HCEC 1CT (cell line): ENCODE data around the gene YTHDC2.

Experiments used
- DNase-seq: peaks from one replicate; pipeline ENCODE4 v3.0.0-alpha.2; 2017

Gene YTHDC2

DNA sequence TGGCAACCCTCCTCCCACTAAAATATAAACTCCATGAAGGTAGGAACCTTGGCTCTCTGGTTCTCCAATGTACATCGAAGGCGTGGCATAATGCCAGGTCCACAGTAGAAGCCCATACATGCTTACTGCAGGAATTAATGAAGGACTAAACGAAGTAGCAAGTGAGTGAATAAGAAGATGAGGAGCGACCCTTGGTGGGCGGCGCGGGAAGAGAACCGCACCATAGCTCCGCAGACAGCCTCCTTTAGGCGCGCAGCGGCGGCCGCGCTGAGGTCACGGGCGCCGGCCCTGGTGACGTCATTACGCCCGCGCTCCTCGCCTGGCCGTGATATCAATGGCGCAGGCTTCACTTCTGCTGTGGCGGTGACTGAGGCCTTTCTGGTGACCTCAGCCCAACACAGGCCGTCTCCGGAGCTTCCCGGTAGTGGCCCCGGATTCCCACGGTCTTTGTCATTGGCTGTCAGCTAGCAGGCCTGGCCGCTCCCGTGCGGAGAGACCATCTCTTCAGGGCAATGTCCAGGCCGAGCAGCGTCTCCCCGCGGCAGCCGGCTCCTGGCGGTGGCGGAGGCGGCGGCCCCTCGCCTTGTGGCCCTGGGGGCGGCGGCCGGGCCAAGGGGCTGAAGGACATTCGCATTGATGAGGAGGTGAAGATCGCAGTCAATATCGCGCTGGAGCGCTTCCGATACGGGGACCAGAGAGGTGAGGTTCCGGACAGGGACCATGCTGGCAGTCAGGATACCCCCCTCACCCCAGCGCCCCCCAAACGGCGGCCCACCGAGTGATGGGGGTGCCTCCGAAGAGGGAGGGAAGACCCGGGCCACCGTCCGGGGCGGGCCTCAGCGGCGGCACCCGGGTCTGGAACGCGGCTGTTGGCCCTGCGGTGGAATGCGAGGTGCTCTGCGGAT, at the start of gene YTHDC2:
YTHDC2 (plus strand) TSS at position 311 of the 905 bp plus-strand sequence; CDS start at position 513, 202 bp downstream.
- peak; percentile 83 for DNase-seq

DNA sequence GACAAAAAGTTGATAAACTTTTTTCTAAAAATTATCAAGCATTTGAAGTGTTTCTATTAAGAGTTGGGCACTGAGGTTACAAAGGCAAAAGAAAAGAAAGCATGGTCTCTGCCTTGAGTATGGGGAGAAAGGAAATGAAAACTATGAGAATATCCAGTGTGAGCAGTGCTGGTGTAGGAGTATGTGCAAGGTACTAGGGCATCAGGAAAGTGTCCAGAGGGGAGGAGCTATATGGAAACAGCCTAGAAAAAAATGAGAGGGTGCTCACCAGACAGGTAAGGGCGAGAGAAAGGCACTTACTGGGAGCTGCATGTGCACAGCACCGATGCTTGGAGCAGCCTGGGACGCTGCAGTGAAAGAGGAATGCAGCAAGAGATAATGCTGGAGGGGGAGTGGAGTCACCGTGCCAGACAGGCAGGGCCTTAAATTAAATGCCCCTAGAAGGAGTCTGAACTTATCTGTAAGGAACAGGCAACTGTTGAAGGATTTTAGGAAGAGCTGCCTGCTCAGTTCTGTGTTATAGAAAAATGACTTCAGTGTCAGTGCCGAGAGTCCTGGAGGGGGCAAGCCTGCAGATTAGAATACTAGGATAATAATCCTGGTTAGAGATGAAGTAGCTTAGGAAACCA, 39.3 kb upstream of the YTHDC2 start:
- no peak for DNase-seq

DNA sequence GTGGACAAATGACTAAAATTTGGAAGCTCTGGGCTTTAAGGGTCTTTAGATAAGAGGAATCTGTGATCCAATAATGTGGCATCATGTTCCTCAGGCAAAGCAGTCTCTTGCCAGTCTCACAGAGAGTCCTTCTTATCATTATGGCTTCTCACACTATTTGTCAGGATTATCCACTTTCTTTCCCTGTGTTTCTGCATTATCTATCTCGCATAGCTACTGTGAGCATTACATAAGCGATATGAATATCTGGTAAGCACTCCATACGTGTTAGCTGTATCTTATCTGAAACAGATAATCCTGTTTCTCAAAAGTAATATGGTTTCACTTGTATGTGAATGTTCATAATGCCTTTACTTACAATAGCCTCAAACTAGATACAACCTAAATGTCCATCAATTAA, 34.8 kb upstream of the YTHDC2 start:
- no peak for DNase-seq

DNA sequence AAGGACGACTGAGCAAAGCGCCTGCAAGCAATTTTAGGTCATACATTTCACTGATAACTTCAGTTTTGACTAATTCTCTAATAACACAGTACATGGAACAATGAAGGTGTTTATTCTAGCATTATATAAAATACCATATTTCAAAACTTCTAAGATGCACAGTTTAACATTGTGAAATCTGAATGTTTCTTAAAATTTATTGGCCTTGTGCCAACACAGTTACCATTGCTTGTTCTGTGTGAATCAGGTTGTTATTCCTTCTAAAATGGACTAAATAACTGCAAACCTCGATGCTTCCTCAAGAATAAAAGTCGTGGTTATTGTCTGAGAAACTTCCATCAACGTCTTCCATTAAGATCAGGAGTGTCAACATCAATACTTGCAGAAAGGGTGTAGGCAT, 33.3 kb upstream of the YTHDC2 start:
- no peak for DNase-seq

DNA sequence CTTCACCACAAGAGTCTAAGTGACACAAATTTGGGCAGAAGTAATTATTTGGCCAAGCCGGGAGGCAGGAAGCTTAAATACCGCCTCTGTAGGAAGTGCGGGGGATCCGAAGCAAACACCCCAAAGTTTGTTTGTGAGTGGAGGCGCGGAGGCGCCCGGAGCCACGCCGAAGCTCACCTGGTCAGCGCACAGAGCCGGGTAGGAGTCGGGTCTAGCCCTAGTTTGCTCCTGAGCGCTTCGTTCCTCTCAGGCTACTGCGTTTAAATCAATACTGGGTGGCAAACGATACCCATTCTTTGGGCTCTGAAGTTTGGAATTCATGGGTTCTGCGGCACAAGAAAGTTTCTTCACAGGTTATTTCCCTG, 26.1 kb upstream of the YTHDC2 start:
- DNase-seq: no peak

DNA sequence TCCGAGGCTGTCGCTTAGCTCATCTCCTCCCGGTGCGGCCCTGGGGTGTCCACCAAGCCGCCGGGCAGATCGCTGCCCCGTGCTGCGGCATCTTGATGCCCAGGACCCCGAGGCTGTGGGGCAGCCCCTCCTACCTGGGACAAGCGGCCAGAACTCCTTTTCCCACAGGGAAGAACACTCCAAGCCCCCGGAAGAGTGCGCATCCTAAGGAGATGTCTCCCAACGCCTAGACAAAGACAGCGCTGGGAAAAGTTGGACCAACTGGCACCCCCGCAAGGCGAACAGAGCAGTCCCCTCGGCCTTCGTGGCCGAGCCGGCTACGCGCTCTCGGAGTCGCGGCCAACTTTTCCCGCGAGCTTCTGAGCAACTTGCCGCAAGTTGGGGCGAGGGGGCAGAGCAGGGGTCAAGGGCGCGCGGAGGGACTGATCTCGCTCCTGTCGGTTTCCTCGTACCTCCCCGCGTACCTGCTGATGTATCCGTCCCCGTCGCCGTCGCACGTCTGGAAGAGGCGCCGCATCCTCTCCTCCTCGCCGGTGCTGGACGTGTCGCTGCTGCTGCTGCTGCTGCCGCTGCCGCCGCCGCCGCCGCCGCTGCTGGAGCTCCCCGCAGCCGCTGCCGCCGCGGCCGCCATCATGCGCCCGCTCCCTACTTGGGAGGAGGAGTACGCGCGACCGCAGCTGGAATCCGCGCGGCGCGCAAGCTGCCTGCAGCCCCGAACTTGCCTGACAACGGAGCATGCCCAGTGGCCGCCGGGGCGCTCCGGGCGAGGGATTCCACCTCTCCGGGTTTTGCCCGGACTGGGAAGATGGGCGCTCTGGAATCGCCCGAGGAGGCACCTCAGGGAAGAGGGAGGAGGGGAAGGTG, 25.5 kb upstream of the YTHDC2 start, which contains the start of gene MCC:
MCC (minus strand) TSS at position 673 of the 864 bp plus-strand sequence.
- peak; percentile 89 for DNase-seq

DNA sequence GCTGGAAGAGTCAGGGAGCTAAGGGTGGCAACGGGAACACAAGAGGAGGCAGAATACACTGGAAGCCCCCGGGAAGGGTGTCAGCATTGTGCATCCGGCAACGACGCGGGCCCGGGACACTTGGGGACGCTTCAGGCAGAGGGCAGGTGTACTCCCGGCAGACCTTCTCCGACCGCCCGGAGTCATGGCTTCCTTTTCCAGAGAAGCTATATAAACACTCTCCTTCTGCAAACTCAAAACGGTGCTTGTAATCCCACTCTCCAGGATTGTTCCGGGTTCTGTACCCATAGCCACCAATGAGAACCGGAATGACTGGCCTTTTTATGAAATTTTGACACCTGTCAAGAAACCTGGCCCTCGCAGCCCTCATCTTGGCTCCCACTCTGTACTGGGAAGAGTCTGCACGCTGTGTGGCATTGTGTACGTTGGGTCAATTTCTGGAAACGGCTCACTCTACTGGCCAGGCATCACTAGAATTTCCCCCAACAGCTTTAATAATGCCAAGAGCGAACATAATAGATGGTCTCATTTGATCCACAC, 24.8 kb upstream of the YTHDC2 start:
- DNase-seq: peak; percentile 20

DNA sequence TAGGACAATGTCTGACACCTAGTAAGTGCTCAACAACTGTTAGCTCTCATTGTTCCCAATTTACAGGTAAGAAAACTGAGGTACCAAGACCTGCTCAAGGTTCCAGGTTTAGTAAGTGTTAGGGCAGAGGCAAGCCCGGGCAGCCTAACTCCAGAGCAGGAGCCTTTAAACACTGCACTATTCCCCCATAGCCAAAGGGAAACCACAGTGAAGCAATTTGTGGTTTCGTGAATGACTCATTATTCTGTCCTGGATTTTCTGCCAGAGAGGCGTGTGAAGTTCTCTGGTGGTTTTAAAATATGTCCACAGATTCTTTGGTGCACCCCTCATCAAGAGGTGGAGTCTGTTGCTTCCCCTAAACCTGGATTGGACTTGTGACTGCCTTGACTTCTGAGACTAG, 24.2 kb upstream of the YTHDC2 start:
- DNase-seq: peak; percentile 98

DNA sequence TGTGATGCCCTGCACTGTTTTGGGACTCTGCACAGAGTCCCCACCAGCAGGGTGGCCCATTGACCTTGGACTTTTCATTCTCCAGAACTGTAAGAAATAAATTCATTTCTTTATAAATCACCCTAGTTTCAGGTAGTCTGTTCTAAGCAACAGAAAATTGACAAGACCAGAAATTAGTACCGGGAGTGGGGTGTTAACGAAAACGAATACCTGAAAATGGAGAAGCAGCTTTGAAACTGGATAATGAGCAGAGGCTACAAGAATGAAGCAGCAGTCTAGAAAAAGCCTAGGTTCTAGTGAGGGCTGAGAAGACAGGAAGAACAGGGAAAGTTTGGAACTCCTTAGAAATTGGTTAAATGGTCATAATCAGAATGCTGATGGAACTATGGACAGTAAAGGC, 23.2 kb upstream of the YTHDC2 start:
- DNase-seq: no peak

DNA sequence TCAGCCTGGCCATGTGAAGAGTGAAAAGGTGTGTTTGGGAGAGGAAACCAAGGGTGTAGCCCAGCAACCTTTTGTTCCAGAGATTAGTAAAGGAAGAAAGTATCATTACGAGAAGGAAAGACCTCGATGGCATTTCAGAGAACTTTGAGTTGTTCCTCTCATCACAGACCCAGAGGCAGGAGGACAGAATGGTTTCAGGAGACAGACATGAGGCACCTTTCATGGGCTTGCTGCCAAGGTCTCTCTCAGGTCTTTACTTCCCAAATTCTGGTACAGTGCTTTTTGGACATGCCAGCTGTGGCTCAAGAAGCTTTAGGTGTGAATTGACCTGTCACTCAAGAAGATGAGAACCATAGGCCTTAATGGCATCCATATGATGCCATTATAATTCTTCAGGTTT, 22.5 kb upstream of the YTHDC2 start:
- no peak for DNase-seq

DNA sequence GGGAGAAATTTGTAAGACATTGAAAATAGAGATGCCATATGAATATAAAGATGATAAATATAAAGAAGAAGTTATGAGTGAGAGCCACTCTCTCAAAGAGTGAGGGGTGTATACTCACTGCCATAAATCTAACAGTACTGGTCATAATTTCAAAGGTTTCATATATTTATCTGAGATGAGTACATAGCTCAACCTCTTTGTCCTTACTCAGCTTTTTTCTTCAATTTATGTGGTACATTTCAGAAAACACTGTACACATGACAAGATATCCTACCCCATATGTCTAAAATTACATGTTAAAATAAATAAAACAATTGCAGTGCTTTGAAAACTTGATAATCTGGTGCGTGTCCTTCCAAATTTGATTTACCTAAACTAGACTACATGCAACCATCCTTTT, 20.0 kb upstream of the YTHDC2 start:
- no peak for DNase-seq

DNA sequence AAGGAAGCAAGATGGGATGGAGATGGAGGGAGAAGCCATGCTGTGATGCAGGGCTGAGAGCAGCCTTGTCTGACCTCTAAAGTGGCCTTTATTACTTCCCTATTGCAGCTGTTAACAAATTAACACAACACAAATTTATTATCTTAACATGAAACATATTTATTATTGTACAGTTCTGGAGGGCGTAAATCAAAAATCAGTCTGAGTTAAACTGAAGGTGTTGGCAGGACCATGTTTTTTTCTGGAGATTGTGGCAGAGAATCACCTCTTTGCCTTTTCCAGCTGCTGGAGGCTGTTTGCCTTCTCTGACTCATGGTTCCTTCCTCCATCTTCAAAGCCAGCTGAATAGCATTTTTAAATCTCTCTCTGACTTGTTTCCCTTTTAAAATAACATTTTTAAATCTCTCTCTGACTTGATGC, 18.1 kb upstream of the YTHDC2 start:
- DNase-seq: no peak

DNA sequence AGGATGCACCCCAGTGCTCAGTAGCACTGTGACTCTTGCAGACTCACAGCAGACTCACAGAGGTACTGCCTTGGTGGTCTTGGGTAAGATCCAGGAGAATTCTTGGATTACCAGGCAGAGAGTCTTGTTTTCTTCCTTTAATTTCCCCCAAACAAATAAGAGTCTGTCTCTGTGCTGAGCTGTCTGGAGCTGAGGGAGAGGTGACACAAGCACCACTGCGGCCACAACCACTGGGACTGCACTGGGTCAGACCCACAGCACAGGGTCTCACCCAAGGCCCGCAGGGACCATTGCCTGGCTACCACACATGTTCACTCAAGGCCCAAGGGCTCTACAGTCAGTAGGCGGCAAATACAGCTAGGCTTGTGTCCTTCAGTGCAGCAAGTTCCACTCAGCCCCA, 11.4 kb upstream of the YTHDC2 start:
- DNase-seq: no peak

DNA sequence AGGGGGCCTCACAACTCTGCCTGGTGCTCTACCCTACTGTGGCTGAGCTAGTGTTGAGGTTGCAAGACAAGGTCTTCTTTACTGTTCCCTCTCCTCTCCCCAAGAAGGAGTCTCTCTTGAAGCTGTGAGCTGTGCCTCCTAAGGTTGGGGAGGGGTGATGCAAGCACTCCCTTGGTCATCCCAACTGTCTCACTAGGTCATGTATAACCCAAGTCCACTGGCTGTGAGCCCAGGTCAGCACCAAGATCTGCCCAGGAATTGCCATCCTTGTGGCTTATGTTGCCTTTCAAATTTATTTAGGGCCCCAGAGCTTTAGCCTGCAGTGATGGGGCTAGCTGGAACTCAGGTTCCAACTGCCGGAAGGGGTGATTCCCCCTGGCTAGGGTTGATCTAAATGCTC, 10.3 kb upstream of the YTHDC2 start:
- DNase-seq: no peak

DNA sequence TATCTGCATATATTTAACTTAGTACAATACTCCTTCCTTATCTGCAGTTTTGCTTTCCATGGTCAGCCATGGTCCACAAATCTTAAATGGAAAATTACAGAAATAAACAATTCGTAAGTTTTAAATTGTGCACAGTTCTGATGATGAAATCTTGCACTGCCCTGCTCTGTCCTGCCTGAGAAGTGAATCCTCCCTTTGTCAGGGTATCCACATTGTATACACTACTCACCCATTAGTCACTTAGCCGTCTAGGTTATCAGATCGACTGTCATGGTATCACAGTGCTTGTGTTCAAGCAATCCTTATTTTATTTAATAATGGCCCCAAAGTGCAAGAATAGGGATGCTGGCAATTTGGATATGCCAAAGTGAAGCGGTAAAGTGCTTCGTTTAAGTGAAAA, 8.3 kb upstream of the YTHDC2 start:
- peak; percentile 50 for DNase-seq

DNA sequence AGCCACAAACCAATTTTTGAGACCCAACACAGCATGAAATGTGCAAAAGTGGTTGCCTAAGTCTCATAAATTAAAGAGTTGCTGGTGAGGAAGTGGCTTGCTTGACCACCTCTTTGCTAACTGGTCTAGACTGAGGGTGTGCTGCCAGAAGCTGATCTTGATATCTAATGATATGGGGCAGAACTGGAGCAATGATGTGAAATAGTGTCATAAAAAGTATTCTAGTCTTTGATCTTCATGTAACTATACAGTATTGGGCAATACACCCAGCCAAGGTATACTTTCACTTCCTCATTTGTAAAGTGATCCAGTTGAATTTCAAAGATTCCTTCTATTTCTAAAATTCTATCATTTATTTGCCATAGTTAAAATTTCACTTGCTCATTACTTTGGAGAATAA, 5.9 kb upstream of the YTHDC2 start:
- DNase-seq: no peak

DNA sequence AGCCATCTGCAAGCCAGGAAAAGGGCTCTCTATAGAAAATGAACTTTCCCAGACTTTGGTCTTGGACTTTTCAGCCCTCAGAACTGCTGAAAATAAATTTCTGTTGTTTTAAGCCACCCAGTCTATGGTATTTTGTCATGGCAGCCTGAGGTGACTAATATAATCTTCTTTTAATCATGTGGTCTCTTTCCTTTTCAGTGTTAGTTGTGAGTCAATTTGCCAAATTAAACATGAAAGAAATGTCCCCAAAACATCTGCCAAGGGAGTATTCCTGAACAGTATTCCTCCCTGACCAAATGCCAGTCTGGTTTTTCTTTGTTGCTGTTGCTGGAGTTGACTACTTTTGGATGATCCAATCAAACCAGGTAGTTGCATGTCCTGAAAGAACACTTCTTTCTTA, 4.7 kb upstream of the YTHDC2 start:
- DNase-seq: no peak

DNA sequence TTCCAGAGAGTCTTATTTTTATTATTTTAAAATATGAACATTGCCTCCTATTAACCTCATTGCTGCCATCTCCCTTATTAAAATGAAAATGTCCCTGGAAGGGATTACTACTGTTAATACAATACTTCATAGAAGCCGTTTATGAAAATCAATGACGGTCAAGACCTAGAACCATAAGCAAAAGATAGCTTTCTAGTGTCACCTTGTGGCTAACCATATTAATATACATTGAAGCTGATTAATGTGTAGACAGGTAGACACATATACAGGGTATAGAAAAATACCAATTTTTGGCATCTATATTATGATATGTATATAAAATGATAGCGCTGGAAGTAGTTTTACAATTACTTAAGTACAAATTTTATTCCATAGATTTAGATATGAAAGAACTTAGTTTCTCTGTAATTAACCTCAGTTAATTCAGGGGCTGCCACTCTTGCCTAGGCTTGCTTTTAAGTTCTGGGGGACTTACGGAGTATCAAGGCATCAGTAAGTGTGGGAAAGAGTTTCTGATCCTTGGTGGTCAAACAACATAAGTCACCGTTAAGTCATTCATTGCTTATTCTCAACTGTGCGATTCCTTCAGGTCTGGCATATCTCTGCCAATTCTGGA, 2.5 kb upstream of the YTHDC2 start:
- peak; percentile 65 for DNase-seq

DNA sequence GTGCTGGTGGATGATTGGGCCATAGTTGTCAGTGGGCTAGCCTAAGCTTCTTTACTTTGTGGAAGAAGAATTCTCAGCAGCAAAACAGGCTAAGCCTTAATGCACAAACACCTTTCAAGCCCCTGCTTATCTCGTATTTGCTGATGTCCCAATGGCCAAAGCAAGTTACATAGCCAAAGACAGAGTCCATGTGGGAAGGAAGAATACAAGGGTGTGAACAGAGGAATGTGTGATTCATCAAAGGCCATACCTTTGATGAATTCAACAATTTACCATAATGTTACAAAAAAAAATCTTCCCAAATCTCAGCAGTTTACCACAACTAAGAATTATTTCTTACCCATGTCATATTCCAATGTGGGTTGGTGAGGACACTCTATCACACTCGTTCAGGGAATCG, 1.2 kb upstream of the YTHDC2 start:
- no peak for DNase-seq

DNA sequence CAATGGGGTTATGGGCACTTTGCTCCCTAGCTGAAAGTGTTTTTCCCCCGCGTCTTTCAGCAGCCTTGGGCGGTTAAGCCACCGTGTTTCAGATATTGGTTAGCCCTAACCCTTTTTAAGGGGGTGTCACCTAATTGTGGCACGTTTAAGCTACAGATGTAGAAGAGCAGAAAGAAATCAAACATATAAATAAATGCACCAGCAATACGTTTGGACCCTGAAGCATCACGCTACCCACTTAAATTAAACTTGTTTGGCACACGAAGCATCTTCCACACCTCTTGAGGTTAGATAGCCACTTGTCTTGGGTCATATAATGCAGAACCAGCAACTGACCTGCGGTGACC, 768 bp downstream of the YTHDC2 start:
- no peak for DNase-seq

DNA sequence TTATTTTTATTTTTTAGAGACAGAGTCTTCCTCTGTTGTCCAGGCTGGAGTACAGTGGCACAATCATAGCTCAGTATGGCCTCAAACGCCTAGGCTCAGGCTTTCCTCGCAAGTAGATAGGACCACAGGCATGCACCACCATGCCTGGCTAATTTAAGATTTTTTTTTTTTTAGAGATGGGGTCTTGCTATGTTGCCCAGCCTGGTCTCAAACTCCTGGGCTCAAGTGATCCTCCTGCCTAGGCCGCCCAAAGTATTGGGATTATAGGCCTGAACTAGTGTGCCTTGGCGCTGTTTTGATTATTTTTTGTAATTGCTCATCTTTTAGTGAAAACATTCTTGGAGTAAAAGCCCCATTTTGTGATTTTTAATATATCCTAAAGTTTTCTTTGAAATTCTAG, 5.4 kb downstream of the YTHDC2 start:
- DNase-seq: no peak

DNA sequence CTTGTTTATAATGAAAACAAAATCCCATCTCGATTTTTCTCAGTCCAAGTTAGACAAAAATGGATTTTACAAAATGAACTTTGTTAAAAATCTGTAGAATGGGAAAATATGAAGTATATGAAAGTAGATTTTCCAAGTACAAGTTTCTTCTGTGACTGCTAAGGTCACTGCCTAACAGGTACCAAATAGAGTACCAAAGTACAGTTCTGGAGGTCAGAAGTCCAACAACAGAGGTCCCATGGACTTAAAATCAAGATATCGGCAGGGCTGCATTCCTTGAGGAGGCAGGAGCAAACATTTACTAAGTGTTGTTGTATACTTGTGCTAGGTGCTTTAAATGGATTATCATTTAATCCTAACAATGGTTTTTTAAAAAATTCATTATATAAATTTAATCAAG, 5.9 kb downstream of the YTHDC2 start:
- DNase-seq: no peak

DNA sequence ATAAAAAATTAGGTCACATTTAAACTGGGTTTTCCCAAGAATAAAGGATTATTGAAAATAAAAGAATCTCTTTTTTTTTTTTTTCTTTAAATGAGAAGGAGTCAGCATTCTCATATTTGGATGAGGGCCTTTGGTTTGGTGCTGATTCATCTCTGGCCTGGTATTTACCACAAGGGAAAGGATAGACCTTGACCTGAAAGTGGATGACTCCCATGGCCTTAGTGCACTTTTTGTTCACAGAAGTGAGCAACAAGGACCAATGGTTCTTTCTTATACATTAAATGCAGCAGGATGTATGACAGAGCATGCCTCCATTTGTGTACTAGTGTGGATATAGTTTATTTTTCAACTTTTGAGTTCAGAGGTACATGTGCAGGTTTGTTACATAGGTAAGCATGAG, 6.9 kb downstream of the YTHDC2 start:
- DNase-seq: peak; percentile 79
